Measurements from ENCODE around the gene KDM6B.
"Not testable (repeated sequence)": the region's sequence is repeated elsewhere in the genome, so short reads cannot be mapped to it uniquely, and the experiment has no call there.

Gene KDM6B

GRCh38 chr17:7852262-7852670, 18.2 kb downstream of the KDM6B start:
- DNase-seq (no peak), ATAC-seq (no peak)
- H3K4me1 Mint-ChIP-seq = peaks cover 62% of the 10 kb centered on the region
- H3K27me3 Mint-ChIP-seq = no peaks in the 10 kb centered on the region
- no peak overlapping the region for H3K4me3 Mint-ChIP-seq
- peak overlapping the region in 1 of 2 donors; percentile 89 for H3K27ac Mint-ChIP-seq
- no peaks in the 10 kb centered on the region for H3K9me3 Mint-ChIP-seq

- H3K27ac Mint-ChIP-seq = no peak overlapping the region
- no peaks in the 10 kb centered on the region for H3K27me3 Mint-ChIP-seq
- no peak overlapping the region for H3K4me3 Mint-ChIP-seq
- peaks cover 55% of the 10 kb centered on the region for H3K4me1 Mint-ChIP-seq
- no peaks in the 10 kb centered on the region for H3K9me3 Mint-ChIP-seq
- ATAC-seq = no peak
- no peak for DNase-seq
These were observed 19.1 kb downstream of the KDM6B start for GRCh38 chr17:7852919-7853690.

- Mint-ChIP-seq H3K4me1 (peaks cover 51% of the 10 kb centered on the region), H3K27me3 (no peaks in the 10 kb centered on the region), H3K9me3 (no peaks in the 10 kb centered on the region), H3K4me3 (no peak overlapping the region), H3K27ac (peak overlapping the region in 1 of 2 donors; percentile 63)
- ATAC-seq (no peak), DNase-seq (no peak)
These were observed 19.6 kb downstream of the KDM6B start for GRCh38 chr17:7853691-7854038.

- Mint-ChIP-seq H3K4me1 (peaks cover 45% of the 10 kb centered on the region), H3K9me3 (no peaks in the 10 kb centered on the region), H3K4me3 (no peak overlapping the region), H3K27me3 (no peaks in the 10 kb centered on the region), H3K27ac (no peak overlapping the region)
- DNase-seq (no peak), ATAC-seq (no peak)
These were observed 20.2 kb downstream of the KDM6B start for GRCh38 chr17:7854078-7854777.

GRCh38 chr17:7854851-7855659, 21.0 kb downstream of the KDM6B start, which contains the start of gene TMEM88:
Gene TMEM88 (plus strand): TSS chr17:7855066. CDS start chr17:7855075, 9 bp downstream.
- Mint-ChIP-seq H3K27me3 (no peaks in the 10 kb centered on the region), H3K4me1 (peaks cover 37% of the 10 kb centered on the region), H3K27ac (peak within 1 kb of the TSS in 1 of 2 donors; percentile 63), H3K9me3 (no peaks in the 10 kb centered on the region), H3K4me3 (peak within 1 kb of the TSS in 1 of 2 donors; percentile 14)
- ATAC-seq (no peak), DNase-seq (no peak)

GRCh38 chr17:7855660-7856010, 21.6 kb downstream of the KDM6B start:
- no peaks in the 10 kb centered on the region for H3K9me3 Mint-ChIP-seq
- H3K4me1 Mint-ChIP-seq = peaks cover 34% of the 10 kb centered on the region
- no peaks in the 10 kb centered on the region for H3K27me3 Mint-ChIP-seq
- no peak overlapping the region for H3K4me3 Mint-ChIP-seq
- no peak overlapping the region for H3K27ac Mint-ChIP-seq
- DNase-seq = no peak
- no peak for ATAC-seq

DNA sequence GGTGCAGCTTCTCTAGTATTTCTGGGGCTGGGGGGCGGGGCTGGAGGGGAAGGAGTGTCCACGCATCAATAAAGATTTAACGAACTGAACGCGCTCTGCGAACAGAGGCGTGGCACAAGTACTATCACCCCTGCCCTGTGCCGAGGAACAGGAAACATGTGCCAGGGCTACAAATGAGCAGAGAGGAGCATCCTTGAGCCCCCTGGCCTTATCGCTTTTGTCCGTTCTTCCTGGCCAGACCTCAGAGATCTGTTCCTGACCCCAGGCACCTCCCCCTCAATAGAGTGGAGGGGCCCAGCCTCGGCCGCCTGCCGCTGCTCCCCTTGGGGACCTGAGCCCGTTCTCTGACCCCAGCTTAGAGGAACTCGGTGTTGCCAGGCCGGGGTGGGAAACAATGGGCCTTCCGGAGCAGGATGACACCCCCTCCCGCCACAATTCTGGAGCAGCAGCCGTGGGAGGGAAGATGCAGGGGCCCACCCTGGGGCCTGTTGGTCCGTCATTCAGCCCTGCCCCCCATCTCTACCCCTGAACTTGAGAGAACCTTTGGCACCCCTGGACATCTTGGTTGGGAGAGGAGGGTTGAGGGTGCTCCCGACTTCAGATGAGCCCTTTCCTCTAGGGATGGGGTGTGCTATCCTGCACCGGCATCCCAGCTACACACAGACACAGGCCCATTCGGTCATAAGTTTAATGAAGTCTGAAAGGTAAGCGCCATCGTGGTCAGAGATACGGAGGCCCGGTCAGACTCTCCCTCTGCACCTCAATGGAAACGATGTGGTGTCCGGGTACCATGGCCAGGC, 22.2 kb downstream of the KDM6B start:
- Mint-ChIP-seq H3K27ac (no peak overlapping the region), H3K4me1 (peaks cover 33% of the 10 kb centered on the region), H3K4me3 (no peak overlapping the region), H3K9me3 (no peaks in the 10 kb centered on the region), H3K27me3 (no peaks in the 10 kb centered on the region)
- ATAC-seq (no peak), DNase-seq (no peak)

- Mint-ChIP-seq H3K4me3 (no peak within 1 kb of the TSS), H3K9me3 (no peaks in the 10 kb centered on the region), H3K27ac (no peak within 1 kb of the TSS), H3K4me1 (peaks cover 29% of the 10 kb centered on the region), H3K27me3 (no peaks in the 10 kb centered on the region)
- ATAC-seq = peak; percentile 91
- DNase-seq = peak; percentile 96
These were observed 23.0 kb downstream of the KDM6B start, which contains the start of gene NAA38 for GRCh38 chr17:7856811-7857712. Gene NAA38 (minus strand): TSS chr17:7857559. CDS start chr17:7857463, 96 bp downstream.

DNA sequence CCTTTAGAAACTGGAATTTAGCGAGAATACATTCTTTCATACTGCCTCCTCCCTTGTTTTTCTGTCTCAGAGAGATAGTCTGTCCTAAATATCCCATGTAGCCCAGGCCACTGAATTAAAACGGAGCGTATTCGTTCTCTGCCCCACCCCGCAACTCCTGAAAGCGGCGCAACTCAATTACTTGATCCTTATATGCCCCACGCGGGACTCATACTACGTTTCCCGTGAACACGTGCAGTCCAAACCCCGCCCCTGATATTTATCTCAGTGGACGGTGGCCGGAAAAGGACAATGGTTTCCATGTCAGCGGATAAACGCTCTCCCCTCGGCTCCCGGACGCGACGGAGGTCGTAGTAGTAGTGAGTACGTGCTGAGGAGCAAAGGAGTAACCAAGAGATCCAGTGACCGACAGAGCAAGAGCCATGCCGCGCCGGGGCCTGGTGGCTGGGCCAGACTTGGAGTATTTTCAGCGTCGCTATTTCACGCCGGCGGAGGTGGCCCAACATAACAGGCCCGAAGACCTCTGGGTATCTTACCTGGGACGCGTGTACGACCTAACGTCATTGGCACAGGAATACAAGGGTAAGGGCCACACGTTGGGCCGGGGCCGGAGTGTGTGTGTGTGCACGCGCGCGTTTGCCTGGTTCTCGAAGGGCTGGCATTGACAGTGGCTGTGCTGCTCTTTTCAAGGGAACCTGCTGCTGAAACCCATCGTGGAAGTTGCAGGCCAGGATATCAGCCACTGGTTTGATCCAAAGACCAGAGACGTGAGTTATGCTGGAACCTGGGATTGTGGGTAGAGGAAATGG, 23.9 kb downstream of the KDM6B start, which contains the start of gene CYB5D1:
CYB5D1 (plus strand) TSS at position 291 of the 809 bp plus-strand sequence; CDS start at position 423, 132 bp downstream.
- Mint-ChIP-seq H3K4me3 (no peak within 1 kb of the TSS), H3K27me3 (no peaks in the 10 kb centered on the region), H3K9me3 (no peaks in the 10 kb centered on the region), H3K27ac (no peak within 1 kb of the TSS), H3K4me1 (peaks cover 20% of the 10 kb centered on the region)
- ATAC-seq (peak; percentile 63), DNase-seq (peak; percentile 84 to 89)

GRCh38 chr17:7858522-7858810, 24.4 kb downstream of the KDM6B start:
- H3K27ac Mint-ChIP-seq = no peak overlapping the region
- H3K27me3 Mint-ChIP-seq = no peaks in the 10 kb centered on the region
- ATAC-seq = no peak
- DNase-seq = no peak
- H3K9me3 Mint-ChIP-seq = no peaks in the 10 kb centered on the region
- H3K4me3 Mint-ChIP-seq = no peak overlapping the region
- H3K4me1 Mint-ChIP-seq = peaks cover 18% of the 10 kb centered on the region

- H3K9me3 Mint-ChIP-seq = no peaks in the 10 kb centered on the region
- peaks cover 13% of the 10 kb centered on the region for H3K4me1 Mint-ChIP-seq
- H3K27me3 Mint-ChIP-seq = no peaks in the 10 kb centered on the region
- H3K4me3 Mint-ChIP-seq = no peak overlapping the region
- peak overlapping the region; percentile 15 to 23 for H3K27ac Mint-ChIP-seq
- no peak for ATAC-seq
- DNase-seq = no peak
These were observed 25.0 kb downstream of the KDM6B start for GRCh38 chr17:7859028-7859427.

GRCh38 chr17:7862692-7863437, 28.8 kb downstream of the KDM6B start:
- H3K9me3 Mint-ChIP-seq = peaks cover 0 to 4% of the 10 kb centered on the region in 2 donors
- ATAC-seq (no peak), DNase-seq (peak in 1 of 2 donors; percentile 43)
- no peak overlapping the region for H3K27ac Mint-ChIP-seq
- no peaks in the 10 kb centered on the region for H3K27me3 Mint-ChIP-seq
- no peak overlapping the region for H3K4me3 Mint-ChIP-seq
- peaks cover 30% of the 10 kb centered on the region for H3K4me1 Mint-ChIP-seq

DNA sequence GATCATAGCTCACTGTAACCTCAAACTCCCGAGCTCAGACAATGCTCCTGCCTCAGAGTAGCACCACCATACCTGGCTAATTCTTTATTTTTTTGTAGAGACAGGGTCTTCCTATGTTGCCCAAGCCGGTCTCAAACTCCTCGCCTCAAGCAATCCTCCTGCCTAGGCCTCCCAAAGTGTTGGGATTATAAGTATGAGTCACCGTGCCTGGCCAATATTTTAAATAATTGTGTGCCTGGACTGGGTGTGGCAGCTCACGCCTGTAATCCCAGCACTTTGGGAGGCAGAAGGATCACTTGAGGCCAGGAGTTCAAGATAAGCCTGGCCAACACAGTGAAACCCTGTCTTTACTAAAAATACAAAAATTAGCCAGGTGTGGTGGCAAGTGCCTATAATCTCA, 30.4 kb downstream of the KDM6B start:
- not testable (repeated sequence) for H3K27ac Mint-ChIP-seq, H3K9me3 Mint-ChIP-seq, ATAC-seq, DNase-seq, H3K27me3 Mint-ChIP-seq, H3K4me3 Mint-ChIP-seq
- peaks cover 41% of the 10 kb centered on the region for H3K4me1 Mint-ChIP-seq
